ENCODE measurements around the gene RTKN2.
"Not testable (repeated sequence)": the region's sequence is repeated elsewhere in the genome, so short reads cannot be mapped to it uniquely, and the experiment has no call there.

The RTKN2 gene

GRCh38 chr10:62303922-62304321, 35.3 kb upstream of the RTKN2 start:
- no peak for DNase-seq (ENCODE audit: low read depth)
- TF ChIP-seq, protein P1, sequence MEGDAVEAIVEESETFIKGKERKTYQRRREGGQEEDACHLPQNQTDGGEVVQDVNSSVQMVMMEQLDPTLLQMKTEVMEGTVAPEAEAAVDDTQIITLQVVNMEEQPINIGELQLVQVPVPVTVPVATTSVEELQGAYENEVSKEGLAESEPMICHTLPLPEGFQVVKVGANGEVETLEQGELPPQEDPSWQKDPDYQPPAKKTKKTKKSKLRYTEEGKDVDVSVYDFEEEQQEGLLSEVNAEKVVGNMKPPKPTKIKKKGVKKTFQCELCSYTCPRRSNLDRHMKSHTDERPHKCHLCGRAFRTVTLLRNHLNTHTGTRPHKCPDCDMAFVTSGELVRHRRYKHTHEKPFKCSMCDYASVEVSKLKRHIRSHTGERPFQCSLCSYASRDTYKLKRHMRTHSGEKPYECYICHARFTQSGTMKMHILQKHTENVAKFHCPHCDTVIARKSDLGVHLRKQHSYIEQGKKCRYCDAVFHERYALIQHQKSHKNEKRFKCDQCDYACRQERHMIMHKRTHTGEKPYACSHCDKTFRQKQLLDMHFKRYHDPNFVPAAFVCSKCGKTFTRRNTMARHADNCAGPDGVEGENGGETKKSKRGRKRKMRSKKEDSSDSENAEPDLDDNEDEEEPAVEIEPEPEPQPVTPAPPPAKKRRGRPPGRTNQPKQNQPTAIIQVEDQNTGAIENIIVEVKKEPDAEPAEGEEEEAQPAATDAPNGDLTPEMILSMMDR (conservative IDR thresholded peaks at IDR 0.05; ENCODE audit: low read depth, low read length), result no peak
- H3K4me3 ChIP-seq (ENCODE audit: low read length), result no peak overlapping the region

DNA sequence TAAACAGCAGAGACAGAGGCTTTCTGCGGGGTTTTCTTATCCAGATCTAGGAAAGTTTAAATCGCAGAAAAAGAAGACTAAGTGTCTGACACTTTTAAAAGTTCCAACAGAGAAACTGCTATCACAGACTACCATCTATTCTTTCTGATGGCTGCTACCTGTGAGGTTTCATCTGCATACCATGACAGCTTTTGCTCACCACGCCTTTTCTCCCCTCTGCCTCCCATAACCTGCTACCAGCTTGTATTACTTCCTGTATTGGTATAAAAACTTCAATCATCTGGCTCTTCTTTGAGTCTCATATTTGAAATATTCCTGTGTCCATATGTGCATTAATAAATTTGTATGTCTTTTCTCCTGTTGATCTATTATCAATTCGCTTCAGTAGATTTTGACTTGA, 34.1 kb upstream of the RTKN2 start:
- TF ChIP-seq, protein P1 (conservative IDR thresholded peaks at IDR 0.05; ENCODE audit: low read depth, low read length), result no peak
- no peak overlapping the region for H3K4me3 ChIP-seq (ENCODE audit: low read length)
- no peak for DNase-seq (ENCODE audit: low read depth)

GRCh38 chr10:62297857-62298256, 29.2 kb upstream of the RTKN2 start:
- TF ChIP-seq, protein P1 (conservative IDR thresholded peaks at IDR 0.05; ENCODE audit: low read depth, low read length), result no peak
- DNase-seq (ENCODE audit: low read depth), result no peak
- H3K4me3 ChIP-seq (ENCODE audit: low read length), result no peak overlapping the region

DNA sequence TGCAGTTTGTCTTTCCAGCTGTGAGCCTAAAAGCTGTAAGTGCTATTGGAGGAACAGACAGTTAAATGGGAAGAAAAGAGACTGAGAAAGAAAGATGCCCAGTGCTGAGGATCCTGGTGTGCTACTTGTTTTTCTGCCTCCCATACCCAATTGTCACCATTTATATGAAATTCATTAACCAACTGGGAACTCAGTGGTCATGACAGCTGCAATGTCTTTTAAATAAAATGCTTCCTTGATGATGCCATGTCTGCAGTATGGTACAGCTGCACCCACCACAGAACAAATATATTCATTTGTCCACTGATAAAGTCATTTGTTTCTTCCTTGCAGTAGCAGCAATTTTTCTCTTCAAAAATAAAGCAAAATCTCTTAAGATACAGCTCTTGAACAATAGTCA, 15.6 kb upstream of the RTKN2 start:
- DNase-seq (ENCODE audit: low read depth), result no peak
- TF ChIP-seq, protein P1 (conservative IDR thresholded peaks at IDR 0.05; ENCODE audit: low read depth, low read length), result no peak
- H3K4me3 ChIP-seq (ENCODE audit: low read length), result no peak overlapping the region

DNA sequence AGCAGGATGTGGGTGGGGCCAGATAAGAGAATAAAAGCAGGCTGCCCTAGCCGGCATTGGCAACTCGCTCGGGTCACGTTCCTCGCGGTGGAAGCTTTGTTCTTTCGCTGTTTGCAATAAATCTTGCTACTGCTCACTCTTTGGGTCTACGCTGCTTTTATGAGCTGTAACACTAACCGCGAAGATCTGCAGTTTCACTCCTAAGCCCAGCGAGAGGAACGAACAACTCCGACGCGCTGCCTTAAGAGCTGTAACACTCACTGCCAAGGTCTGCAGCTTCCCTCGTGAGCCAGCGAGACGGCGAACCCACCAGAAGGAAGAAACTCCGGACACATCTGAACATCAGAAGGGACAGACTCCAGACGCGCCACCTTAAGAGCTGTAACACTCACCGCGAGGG, 12.7 kb upstream of the RTKN2 start:
- DNase-seq (ENCODE audit: low read depth); H3K4me3 ChIP-seq (ENCODE audit: low read length): not testable (repeated sequence)

GRCh38 chr10:62280392-62280791, 11.7 kb upstream of the RTKN2 start:
- not testable (repeated sequence) for DNase-seq (ENCODE audit: low read depth); H3K4me3 ChIP-seq (ENCODE audit: low read length)

GRCh38 chr10:62278441-62278910, 9.8 kb upstream of the RTKN2 start:
- TF ChIP-seq, protein P1 (conservative IDR thresholded peaks at IDR 0.05; ENCODE audit: low read depth, low read length), result no peak
- no peak overlapping the region for H3K4me3 ChIP-seq (ENCODE audit: low read length)
- DNase-seq (ENCODE audit: low read depth), result peak; percentile 40

- TF ChIP-seq, protein P1 (conservative IDR thresholded peaks at IDR 0.05; ENCODE audit: low read depth, low read length), result no peak
- DNase-seq (ENCODE audit: low read depth), result no peak
- H3K4me3 ChIP-seq (ENCODE audit: low read length), result no peak overlapping the region
Observed at GRCh38 chr10:62277971-62278370, 9.3 kb upstream of the RTKN2 start.

Data from retinal pigment epithelial cell (primary cell).